Heart left ventricle (tissue), 16 donors: ENCODE results near the gene CLIC6. TPM values are rescaled to one million over a fixed set of nuclear protein-coding genes. Genes with fewer than 3 reads are reported as not detected.

Experiments used
- ATAC-seq, 4 donors: fragments of 200-7000 bp; cut with Tn5 transposase; one replicate each; pipeline ENCODE4 v1.9.1; 2020 to 2022; ENCODE audit warnings: moderate library complexity in 4 of 4, mild to moderate bottlenecking in 3 of 4, moderate number of reproducible peaks in 1 of 4
- DNase-seq, 5 donors: peaks; one replicate each; pipeline ENCODE4 v3.0.0-alpha.2; 2020
- H3K27ac ChIP-seq, 12 donors: fragments of 200-600 bp; sonication (generic) in 4 of 12; one replicate each; pipeline versions ENCODE4 v1.5.0 to v1.8.0; 2016 to 2022; ENCODE audit warnings: mild to moderate bottlenecking in 2 of 12
- H3K27me3 ChIP-seq, 9 donors: fragments of 200-600 bp; sonication (generic) in 2 of 9; one replicate each; pipeline versions ENCODE4 v1.5.1 to v1.8.0; 2016 to 2022; ENCODE audit warnings: mild to moderate bottlenecking in 3 of 9
- H3K36me3 ChIP-seq, 9 donors: fragments of 200-600 bp; sonication (generic) in 2 of 9; one replicate each; pipeline versions ENCODE4 v1.5.0 to v1.8.0; 2018 to 2022; ENCODE audit warnings: mild to moderate bottlenecking in 2 of 9
- H3K4me1 ChIP-seq, 12 donors: fragments of 200-600 bp; sonication (generic) in 4 of 12; one replicate each; pipeline versions ENCODE4 v1.5.0 to v1.8.0; 2016 to 2022; ENCODE audit warnings: mild to moderate bottlenecking in 3 of 12
- H3K4me3 ChIP-seq, 12 donors: fragments of 200-600 bp; sonication (generic) in 4 of 12; one replicate each; pipeline versions ENCODE4 v1.5.0 to v1.8.0; 2017 to 2022; ENCODE audit warnings: mild to moderate bottlenecking in 9 of 12, moderate library complexity in 4 of 12
- H3K9me3 ChIP-seq, 12 donors: fragments of 200-600 bp; sonication (generic) in 4 of 12; one replicate each; pipeline versions ENCODE4 v1.5.0 to v1.8.0; 2016 to 2022; ENCODE audit warnings: mild to moderate bottlenecking in 1 of 12
- CTCF ChIP-seq, 12 donors: fragments of 200-600 bp; sonication (generic) in 4 of 12; IDR thresholded peaks; one replicate each; pipeline versions ENCODE4 v1.5.0 to v1.8.0; 2018 to 2022; ENCODE audit warnings: antibody characterized with exemption in 12 of 12, mild to moderate bottlenecking in 5 of 12
- POLR2A ChIP-seq, 2 donors: fragments of 450-650 bp; IDR thresholded peaks; one replicate each; pipeline ENCODE4 v1.6.1; 2017; ENCODE audit warnings: antibody characterized with exemption in 2 of 2, mild to moderate bottlenecking in 2 of 2, moderate library complexity in 2 of 2
- WGBS, 4 donors: extraction: QIAGEN DNeasy Blood & Tissue Kit in 2 of 4; methylation state at CpG; one replicate each; pipeline versions ENCODE4 v1.1.5 to v1.1.7; 2013 to 2018; 5-methylcytosine and 5-hydroxymethylcytosine counted together
- intact Hi-C, 10 donors: fragments of 100-400 bp; cut with DNase I; formaldehyde crosslinking; loops; one replicate each; pipeline versions ENCODE4 v1.11.1 to v1.14.2; 2022
- polyA plus RNA-seq, 2 donors: library from polyadenylated mRNA; stranded (reverse); fragments of 200-250 nt; gene quantifications; one replicate each; pipeline ENCODE4 v1.2.3, GENCODE V29; 2013
- total RNA-seq, 9 donors: library from RNA; depleted of rRNA in 2 of 9; stranded (reverse); fragments of >200 nt in 2 of 9; fragmentation: NEBNext Ultra II Directional in 3 of 9; extraction: Animal tissue kit (Norgen Biotek cat#: 25700) in 3 of 9; gene quantifications; one replicate each; pipeline versions ENCODE4 v1.1.0 to v1.2.4, GENCODE V29; 2016 to 2023
- donor health status: ischemic (EF 13 %, LVEDD 7.1; RV severe dilation, severe dysfunction).
- donor health status: healthy with polysubstance abuse.
- donor health status: DM: no; HTN: yes; CAD: no.
- donor health status: DM: no; HTN: no; CAD: no.
- donor health status: ischemic (EF 25% LVEDD 6.9; RV normal size, moderate dysfunction).
- donor health status: ischemic (EF 25% LVEDD 5.7; RV mildly dilated, moderate dysfunction).
- donor health status: healthy.
- donor health status: DM: yes; HTN: yes; CAD: no.
- donor health status: ischemic (EF 35%, LVEDD 5.7; RV mildly dilated, moderate dysfunction).
- donor health status: nonischemic (EF 11% LVEDD 7.7; RV severe dilation, severe dysfunction).
- donor health status: DM: yes; HTN: yes; CAD: no.
- donor health status: PGD.
- donor health status: ischemic (EF 29% LVEDD 5.4; RV normal size, mild dysfunction).
- donor health status: nonischemic (EF 23%, LVEDD 6.1; RV moderate dilation, normal function).

CLIC6 gene
- total and polyA plus RNA-seq, 11 donors = 2.6 to 15.7 (median 7.5) TPM

- Histone ChIP-seq H3K4me1 (peaks cover 0 to 7% (median 0%) of the 10 kb centered on the region in 12 donors), H3K27me3 (peaks cover 0 to 16% (median 0%) of the 10 kb centered on the region in 9 donors), H3K36me3 (no peaks in the 10 kb centered on the region), H3K9me3 (no peaks in the 10 kb centered on the region), H3K27ac (no peak overlapping the region), H3K4me3 (no peak overlapping the region)
- WGBS, 4 donors = 41 to 63% (median 48%) methylated on average over 2 of the region's 2 CpGs
- ATAC-seq (no peak), DNase-seq (no peak)
- intact Hi-C loops = no loop called here
- TF ChIP-seq POLR2A (IDR thresholded peaks at IDR 0.05) (no peak), CTCF (IDR thresholded peaks at IDR 0.05) (no peak)
These were observed 55.5 kb downstream of the CLIC6 start for GRCh38 chr21:34724131-34724856.

GRCh38 chr21:34724857-34725195, 56.0 kb downstream of the CLIC6 start:
- H3K27me3 ChIP-seq = peaks cover 0 to 16% (median 0%) of the 10 kb centered on the region in 9 donors
- no peaks in the 10 kb centered on the region for H3K9me3 ChIP-seq
- intact Hi-C loops = no loop called here
- H3K4me1 ChIP-seq = peaks cover 0 to 7% (median 0%) of the 10 kb centered on the region in 12 donors
- ATAC-seq (no peak), DNase-seq (no peak)
- WGBS, 4 donors = 78 to 90% (median 83%) methylated on average over 4 of the region's 4 CpGs
- no peaks in the 10 kb centered on the region for H3K36me3 ChIP-seq
- TF ChIP-seq CTCF (IDR thresholded peaks at IDR 0.05) (no peak), POLR2A (IDR thresholded peaks at IDR 0.05) (no peak)
- H3K27ac ChIP-seq = no peak overlapping the region
- H3K4me3 ChIP-seq = no peak overlapping the region

- WGBS, 4 donors = 56 to 71% (median 57%) methylated on average over 5 of the region's 5 CpGs
- H3K27ac ChIP-seq = no peak overlapping the region
- no peaks in the 10 kb centered on the region for H3K9me3 ChIP-seq
- H3K27me3 ChIP-seq = peaks cover 0 to 16% (median 0%) of the 10 kb centered on the region in 9 donors
- intact Hi-C loops = no loop called here
- H3K4me1 ChIP-seq = peaks cover 0 to 7% (median 0%) of the 10 kb centered on the region in 12 donors
- no peak for DNase-seq
- no peak for TF ChIP-seq POLR2A (IDR thresholded peaks at IDR 0.05)
- TF ChIP-seq CTCF (IDR thresholded peaks at IDR 0.05) = no peak
- no peak overlapping the region for H3K4me3 ChIP-seq
- H3K36me3 ChIP-seq = no peaks in the 10 kb centered on the region
- no peak for ATAC-seq
These were observed 58.0 kb downstream of the CLIC6 start for GRCh38 chr21:34726627-34727337.

GRCh38 chr21:34728479-34728878, 59.7 kb downstream of the CLIC6 start:
- no peak overlapping the region for H3K27ac ChIP-seq
- no peak for ATAC-seq
- WGBS, 4 donors = 95 to 97% (median 96%) methylated on average over 3 of the region's 3 CpGs
- intact Hi-C loops = no loop called here
- H3K27me3 ChIP-seq = peaks cover 0 to 4% (median 0%) of the 10 kb centered on the region in 9 donors
- no peaks in the 10 kb centered on the region for H3K36me3 ChIP-seq
- no peak for DNase-seq
- H3K4me1 ChIP-seq = peaks cover 0 to 7% (median 0%) of the 10 kb centered on the region in 12 donors
- no peak overlapping the region for H3K4me3 ChIP-seq
- no peak for TF ChIP-seq POLR2A (IDR thresholded peaks at IDR 0.05)
- no peak for TF ChIP-seq CTCF (IDR thresholded peaks at IDR 0.05)
- H3K9me3 ChIP-seq = no peaks in the 10 kb centered on the region
